HepG2 (cell line): ENCODE results near the gene UBXN1. TPM values are rescaled to one million over a fixed set of nuclear protein-coding genes. Genes with fewer than 3 reads are reported as not detected.

ENCODE experiments used
- ELF3 ChIP-seq: IDR thresholded peaks from 2 replicates; pipeline ENCODE4 v1.6.1; 2016; ENCODE audit warnings: missing genetic modification reagents, missing compliant biosample characterization
- HNF4A ChIP-seq: sonication (generic); formaldehyde crosslinking; IDR thresholded peaks from 2 replicates; pipeline ENCODE4 v1.4.0; 2020; ENCODE audit warnings: missing genetic modification reagents
- KAT7 ChIP-seq: IDR thresholded peaks from 2 replicates; pipeline ENCODE4 v1.6.1; 2018; ENCODE audit warnings: borderline replicate concordance, missing compliant biosample characterization
- MEF2D ChIP-seq: sonication (generic); formaldehyde crosslinking; IDR thresholded peaks from 2 replicates; pipeline ENCODE4 v1.5.1; 2020; ENCODE audit warnings: mild to moderate bottlenecking, missing genetic modification reagents
- MNT ChIP-seq: fragments of 450-650 bp; IDR thresholded peaks from 2 replicates; pipeline ENCODE4 v1.6.1; 2016
- MXI1 ChIP-seq: IDR thresholded peaks from 3 replicates; pipeline ENCODE4 v1.6.1; 2012; ENCODE audit warnings: low read depth, low read length, inconsistent platforms, borderline replicate concordance
- STAT5B ChIP-seq: sonication (generic); formaldehyde crosslinking; IDR thresholded peaks from 2 replicates; pipeline ENCODE4 v1.4.0; 2020; ENCODE audit warnings: missing genetic modification reagents
- XBP1 ChIP-seq: sonication (generic); formaldehyde crosslinking; IDR thresholded peaks from 2 replicates; pipeline ENCODE4 v1.5.0; 2020; ENCODE audit warnings: missing genetic modification reagents
- ZFP36 ChIP-seq: fragments of 150-350 bp; IDR thresholded peaks from 2 replicates; pipeline ENCODE4 v1.6.1; 2018; ENCODE audit warnings: borderline replicate concordance, low read length, low read depth; ENCODE audit not compliant: partially characterized antibody
- ZKSCAN5 ChIP-seq: sonication (generic); formaldehyde crosslinking; IDR thresholded peaks from 2 replicates; pipeline ENCODE4 v1.5.1; 2020; ENCODE audit warnings: mild to moderate bottlenecking, missing genetic modification reagents
- ZNF556 ChIP-seq: sonication (generic); formaldehyde crosslinking; IDR thresholded peaks from 2 replicates; pipeline ENCODE4 v1.4.0; 2020; ENCODE audit warnings: mild to moderate bottlenecking, missing genetic modification reagents, borderline replicate concordance
- polyA plus RNA-seq, 8 experiments: library from polyadenylated mRNA; depleted of rRNA in 3 of 8; stranded (reverse) in 7 of 8; unstranded in 1 of 8; fragments of >200 nt; fragmentation: Illumina TruSeq in 4 of 8; extraction: Trizol in 4 of 8; gene quantifications; 2 replicates each; pipeline versions ENCODE4 v1.2.1 to v1.2.3, GENCODE V29; 2011 to 2016; ENCODE audit warnings: low read depth in 4 of 8, missing spikeins in 1 of 8, mixed read lengths in 1 of 8; ENCODE audit not compliant: insufficient read depth in 1 of 8
- total RNA-seq, 5 experiments: library from RNA; depleted of rRNA; stranded (reverse); fragments of >200 nt; fragmentation: Illumina TruSeq; extraction: Trizol; gene quantifications; 2 replicates each; pipeline ENCODE4 v1.2.3, GENCODE V29; 2016; ENCODE audit warnings: low read depth in 1 of 5
- TF ChIP-seq, protein P1 (sequence below): sonication (generic); formaldehyde crosslinking; IDR thresholded peaks from 2 replicates; pipeline ENCODE4 v1.9.0; 2021; ENCODE audit warnings: mild to moderate bottlenecking, missing genetic modification reagents
- TF ChIP-seq, protein P2 (sequence below): sonication (generic); formaldehyde crosslinking; IDR thresholded peaks from 2 replicates; pipeline ENCODE4 v1.8.0; 2022; ENCODE audit warnings: low read depth, missing genetic modification reagents

UBXN1 gene
- total and polyA plus RNA-seq, 2 of the 13 experiments (the other 11 are each of a cell fraction or from before 2014, with no cell fraction given): 47.5 to 52.4 TPM

GRCh38 chr11:62645946-62646824, 32.7 kb downstream of the UBXN1 start, which contains the start of gene GANAB (continued):
- TF ChIP-seq, protein P1, sequence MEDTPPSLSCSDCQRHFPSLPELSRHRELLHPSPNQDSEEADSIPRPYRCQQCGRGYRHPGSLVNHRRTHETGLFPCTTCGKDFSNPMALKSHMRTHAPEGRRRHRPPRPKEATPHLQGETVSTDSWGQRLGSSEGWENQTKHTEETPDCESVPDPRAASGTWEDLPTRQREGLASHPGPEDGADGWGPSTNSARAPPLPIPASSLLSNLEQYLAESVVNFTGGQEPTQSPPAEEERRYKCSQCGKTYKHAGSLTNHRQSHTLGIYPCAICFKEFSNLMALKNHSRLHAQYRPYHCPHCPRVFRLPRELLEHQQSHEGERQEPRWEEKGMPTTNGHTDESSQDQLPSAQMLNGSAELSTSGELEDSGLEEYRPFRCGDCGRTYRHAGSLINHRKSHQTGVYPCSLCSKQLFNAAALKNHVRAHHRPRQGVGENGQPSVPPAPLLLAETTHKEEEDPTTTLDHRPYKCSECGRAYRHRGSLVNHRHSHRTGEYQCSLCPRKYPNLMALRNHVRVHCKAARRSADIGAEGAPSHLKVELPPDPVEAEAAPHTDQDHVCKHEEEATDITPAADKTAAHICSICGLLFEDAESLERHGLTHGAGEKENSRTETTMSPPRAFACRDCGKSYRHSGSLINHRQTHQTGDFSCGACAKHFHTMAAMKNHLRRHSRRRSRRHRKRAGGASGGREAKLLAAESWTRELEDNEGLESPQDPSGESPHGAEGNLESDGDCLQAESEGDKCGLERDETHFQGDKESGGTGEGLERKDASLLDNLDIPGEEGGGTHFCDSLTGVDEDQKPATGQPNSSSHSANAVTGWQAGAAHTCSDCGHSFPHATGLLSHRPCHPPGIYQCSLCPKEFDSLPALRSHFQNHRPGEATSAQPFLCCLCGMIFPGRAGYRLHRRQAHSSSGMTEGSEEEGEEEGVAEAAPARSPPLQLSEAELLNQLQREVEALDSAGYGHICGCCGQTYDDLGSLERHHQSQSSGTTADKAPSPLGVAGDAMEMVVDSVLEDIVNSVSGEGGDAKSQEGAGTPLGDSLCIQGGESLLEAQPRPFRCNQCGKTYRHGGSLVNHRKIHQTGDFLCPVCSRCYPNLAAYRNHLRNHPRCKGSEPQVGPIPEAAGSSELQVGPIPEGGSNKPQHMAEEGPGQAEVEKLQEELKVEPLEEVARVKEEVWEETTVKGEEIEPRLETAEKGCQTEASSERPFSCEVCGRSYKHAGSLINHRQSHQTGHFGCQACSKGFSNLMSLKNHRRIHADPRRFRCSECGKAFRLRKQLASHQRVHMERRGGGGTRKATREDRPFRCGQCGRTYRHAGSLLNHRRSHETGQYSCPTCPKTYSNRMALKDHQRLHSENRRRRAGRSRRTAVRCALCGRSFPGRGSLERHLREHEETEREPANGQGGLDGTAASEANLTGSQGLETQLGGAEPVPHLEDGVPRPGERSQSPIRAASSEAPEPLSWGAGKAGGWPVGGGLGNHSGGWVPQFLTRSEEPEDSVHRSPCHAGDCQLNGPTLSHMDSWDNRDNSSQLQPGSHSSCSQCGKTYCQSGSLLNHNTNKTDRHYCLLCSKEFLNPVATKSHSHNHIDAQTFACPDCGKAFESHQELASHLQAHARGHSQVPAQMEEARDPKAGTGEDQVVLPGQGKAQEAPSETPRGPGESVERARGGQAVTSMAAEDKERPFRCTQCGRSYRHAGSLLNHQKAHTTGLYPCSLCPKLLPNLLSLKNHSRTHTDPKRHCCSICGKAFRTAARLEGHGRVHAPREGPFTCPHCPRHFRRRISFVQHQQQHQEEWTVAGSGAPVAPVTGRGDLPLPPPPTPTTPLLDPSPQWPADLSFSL: no peak
- TF ChIP-seq ZFP36 (no peak), ZKSCAN5 (0 out of 2 replicates have a peak, but pooled peaks have one; percentile 55), ELF3 (peak; percentile 17; the same call in 1 of the 2 replicates), KAT7 (CRISPR knock-in tag) (peak; percentile 75; the same call in 1 of the 2 replicates), ZNF556 (CRISPR knock-in tag) (no peak; the same call in 1 of the 2 replicates), MNT (no peak), HNF4A (CRISPR knock-in tag) (peak; percentile 77), XBP1 (CRISPR knock-in tag) (peak; percentile 87; the same call in 1 of the 2 replicates), MXI1 (peak; percentile 95; the same call in 2 of the 3 replicates), STAT5B (CRISPR knock-in tag) (0 out of 2 replicates have a peak, but pooled peaks have one; percentile 11), MEF2D (CRISPR knock-in tag) (no peak; the same call in 1 of the 2 replicates)
- TF ChIP-seq, protein P2, sequence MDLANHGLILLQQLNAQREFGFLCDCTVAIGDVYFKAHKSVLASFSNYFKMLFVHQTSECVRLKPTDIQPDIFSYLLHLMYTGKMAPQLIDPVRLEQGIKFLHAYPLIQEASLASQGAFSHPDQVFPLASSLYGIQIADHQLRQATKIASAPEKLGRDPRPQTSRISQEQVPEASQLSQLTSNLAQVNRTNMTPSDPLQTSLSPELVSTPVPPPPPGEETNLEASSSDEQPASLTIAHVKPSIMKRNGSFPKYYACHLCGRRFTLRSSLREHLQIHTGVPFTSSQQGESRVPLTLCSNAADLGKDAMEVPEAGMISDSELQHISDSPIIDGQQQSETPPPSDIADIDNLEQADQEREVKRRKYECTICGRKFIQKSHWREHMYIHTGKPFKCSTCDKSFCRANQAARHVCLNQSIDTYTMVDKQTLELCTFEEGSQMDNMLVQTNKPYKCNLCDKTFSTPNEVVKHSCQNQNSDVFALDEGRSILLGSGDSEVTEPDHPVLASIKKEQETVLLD (CRISPR knock-in tag): peak; percentile 54; the same call in 1 of the 2 replicates
